22Rv1 (cell line): ENCODE results near the gene OR10AD1.

Experiments used
- CTCF ChIP-seq: fragments of 450-650 bp; IDR thresholded peaks from 2 replicates; pipeline ENCODE4 v1.5.1; 2017; ENCODE audit warnings: mild to moderate bottlenecking
- ZFX ChIP-seq: fragments of 450-650 bp; IDR thresholded peaks from 2 replicates; pipeline ENCODE4 v1.6.1; 2017; ENCODE audit warnings: antibody characterized with exemption, borderline replicate concordance

GRCh38 chr12:48180424-48180823 is 22.7 kb downstream of the OR10AD1 start:
- TF ChIP-seq CTCF, result no peak
- TF ChIP-seq ZFX, result no peak
